Mononuclear cell (primary cell): Measurements from ENCODE around the gene SLC6A18. TPM values are rescaled to one million over a fixed set of nuclear protein-coding genes. Genes with fewer than 3 reads are reported as not detected.
"Not testable (repeated sequence)": the region's sequence is repeated elsewhere in the genome, so short reads cannot be mapped to it uniquely, and the experiment has no call there.

Experiments used
- H3K27me3 ChIP-seq: 2 replicates; pipeline ENCODE4 v1.6.0; 2011; ENCODE audit warnings: low read length, control low read depth; ENCODE audit not compliant: insufficient read depth
- H3K4me1 ChIP-seq: 2 replicates; pipeline ENCODE4 v1.5.1; 2011; ENCODE audit warnings: mild to moderate bottlenecking, low read length, control low read depth; ENCODE audit not compliant: insufficient read depth
- H3K4me3 ChIP-seq: 2 replicates; pipeline ENCODE4 v1.5.1; 2011; ENCODE audit warnings: mild to moderate bottlenecking, low read length, moderate library complexity
- H3K9me3 ChIP-seq: 2 replicates; pipeline ENCODE4 v1.5.1; 2011; ENCODE audit warnings: low read depth, mild to moderate bottlenecking, control low read depth, low read length
- total RNA-seq: library from RNA; depleted of rRNA; stranded (reverse); fragments of >200 nt; gene quantifications from one replicate; pipeline ENCODE4 v1.2.3, GENCODE V29; 2012

SLC6A18 gene
- total RNA-seq, 1 donor = not detected

GRCh38 chr5:1270933-1271914, 46.0 kb downstream of the SLC6A18 start:
- Histone ChIP-seq H3K27me3 (no peaks in the 10 kb centered on the region), H3K9me3 (no peaks in the 10 kb centered on the region), H3K4me1 (no peaks in the 10 kb centered on the region)

DNA sequence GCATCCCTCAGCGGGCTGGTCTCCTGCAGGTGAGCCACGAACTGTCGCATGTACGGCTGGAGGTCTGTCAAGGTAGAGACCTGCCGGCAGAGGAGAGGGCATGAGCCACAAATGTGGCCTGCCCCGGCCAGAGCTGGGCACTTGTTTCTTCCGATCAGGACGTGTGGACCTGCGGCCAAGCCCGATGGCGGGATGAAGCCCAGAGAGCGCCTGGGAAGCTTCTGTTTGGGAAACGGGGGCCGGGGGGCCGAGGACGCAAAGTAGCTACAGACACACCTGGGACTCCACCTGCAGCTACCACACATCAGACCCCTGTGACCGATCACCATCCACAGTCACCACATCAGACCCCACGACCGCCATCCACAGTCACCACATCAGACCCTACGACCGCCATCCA, 47.0 kb downstream of the SLC6A18 start:
- H3K27me3 ChIP-seq = no peaks in the 10 kb centered on the region
- H3K4me1 ChIP-seq = no peaks in the 10 kb centered on the region
- H3K9me3 ChIP-seq = no peaks in the 10 kb centered on the region
- no peak overlapping the region for H3K4me3 ChIP-seq

More at GRCh38 chr5:1270933-1271914, 46.0 kb downstream of the SLC6A18 start:
- H3K4me3 ChIP-seq = no peak overlapping the region

- Histone ChIP-seq H3K9me3 (no peaks in the 10 kb centered on the region), H3K4me1 (no peaks in the 10 kb centered on the region), H3K27me3 (no peaks in the 10 kb centered on the region), H3K4me3 (no peak overlapping the region)
These were observed 48.6 kb downstream of the SLC6A18 start for GRCh38 chr5:1273745-1274144.

DNA sequence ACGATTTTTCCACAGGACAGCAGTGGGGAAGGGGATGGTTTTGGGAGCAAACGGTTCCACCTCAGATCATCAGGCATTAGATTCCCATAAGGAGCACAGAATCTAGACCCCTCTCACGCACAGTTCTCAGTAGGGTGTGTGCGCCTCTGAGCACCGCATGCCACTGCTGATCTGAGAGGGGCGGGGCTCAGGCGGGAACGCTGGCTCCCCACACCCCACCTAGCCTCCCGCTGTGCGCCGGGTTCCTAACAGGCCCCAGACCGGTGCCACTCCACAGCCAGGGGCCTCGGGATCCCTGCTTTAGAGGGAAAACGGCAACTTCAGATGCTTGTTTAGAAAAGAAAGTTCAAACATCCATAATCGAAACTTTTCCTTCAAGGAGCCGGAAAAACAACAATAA, 49.3 kb downstream of the SLC6A18 start:
- Histone ChIP-seq H3K27me3 (no peaks in the 10 kb centered on the region), H3K4me1 (no peaks in the 10 kb centered on the region), H3K4me3 (no peak overlapping the region), H3K9me3 (no peaks in the 10 kb centered on the region)

- H3K27me3 ChIP-seq = not testable (repeated sequence)
These were observed 50.5 kb downstream of the SLC6A18 start for GRCh38 chr5:1275397-1276391.

DNA sequence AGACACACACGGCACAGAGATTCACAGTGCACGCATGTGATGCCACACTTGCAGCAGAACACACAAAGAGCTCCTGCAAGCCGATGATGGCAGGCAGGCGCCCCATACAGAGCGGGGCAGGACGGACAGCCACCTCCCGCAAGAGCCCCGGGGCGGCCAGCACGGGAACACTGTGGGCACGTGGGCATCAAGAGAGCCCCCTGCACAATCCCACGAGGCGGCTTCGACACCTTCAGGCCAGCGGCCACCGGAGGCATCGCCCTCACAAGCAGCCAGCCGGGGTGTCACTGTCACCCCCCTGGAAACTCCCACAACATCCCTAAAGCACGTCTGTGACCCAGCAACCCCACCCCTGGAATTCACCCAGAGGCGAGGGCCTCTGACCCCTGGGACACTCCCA, 51.7 kb downstream of the SLC6A18 start:
- no peak overlapping the region for H3K4me3 ChIP-seq
- no peaks in the 10 kb centered on the region for H3K4me1 ChIP-seq
- no peaks in the 10 kb centered on the region for H3K9me3 ChIP-seq

More at GRCh38 chr5:1275397-1276391, 50.5 kb downstream of the SLC6A18 start:
- not testable (repeated sequence) for H3K9me3 ChIP-seq, H3K4me3 ChIP-seq, H3K4me1 ChIP-seq

DNA sequence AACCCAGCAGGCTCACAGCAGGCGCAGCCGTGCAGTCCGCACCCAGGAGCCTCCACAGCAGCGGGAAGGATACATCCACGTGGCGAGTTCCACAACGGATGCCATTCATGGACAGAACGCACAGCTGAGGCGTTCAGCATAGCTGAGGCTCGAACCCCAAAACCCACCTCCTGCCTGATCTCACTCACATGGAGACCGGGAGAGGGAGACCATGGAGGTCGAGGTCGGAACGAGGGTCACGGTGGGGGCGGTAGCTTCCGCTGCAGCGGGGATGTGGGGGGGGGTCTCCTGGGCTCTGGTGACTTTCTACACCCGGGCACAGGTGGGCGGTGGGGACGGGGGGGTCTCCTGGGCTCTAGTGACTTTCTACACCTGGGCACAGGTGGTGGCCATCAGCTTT, 52.1 kb downstream of the SLC6A18 start:
- Histone ChIP-seq H3K4me1 (no peaks in the 10 kb centered on the region), H3K9me3 (no peaks in the 10 kb centered on the region), H3K27me3 (no peaks in the 10 kb centered on the region), H3K4me3 (no peak overlapping the region)

More for the DNA sequence above, 51.7 kb downstream of the SLC6A18 start:
- no peaks in the 10 kb centered on the region for H3K27me3 ChIP-seq

DNA sequence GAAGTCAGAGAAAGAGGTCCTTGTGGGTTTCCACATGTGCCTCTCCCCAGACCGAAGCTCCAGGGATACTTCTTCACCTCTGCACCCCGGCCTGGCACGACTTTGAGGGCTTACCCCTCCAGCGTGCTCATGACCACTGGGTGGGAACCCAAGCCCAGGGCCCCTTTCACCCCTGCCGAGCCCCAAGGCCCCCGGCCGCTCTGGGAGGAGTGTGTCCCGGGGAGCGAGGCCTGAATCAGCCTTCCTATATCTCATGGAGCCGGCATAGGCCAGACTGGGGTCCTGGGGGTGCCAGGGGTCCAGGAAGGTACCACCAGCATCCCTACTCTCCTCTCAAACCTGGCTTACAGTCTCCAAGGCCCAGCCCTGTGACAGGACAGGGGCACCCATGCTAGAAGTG, 52.6 kb downstream of the SLC6A18 start:
- Histone ChIP-seq H3K9me3 (no peaks in the 10 kb centered on the region), H3K27me3 (no peaks in the 10 kb centered on the region), H3K4me1 (no peaks in the 10 kb centered on the region), H3K4me3 (no peak overlapping the region)

DNA sequence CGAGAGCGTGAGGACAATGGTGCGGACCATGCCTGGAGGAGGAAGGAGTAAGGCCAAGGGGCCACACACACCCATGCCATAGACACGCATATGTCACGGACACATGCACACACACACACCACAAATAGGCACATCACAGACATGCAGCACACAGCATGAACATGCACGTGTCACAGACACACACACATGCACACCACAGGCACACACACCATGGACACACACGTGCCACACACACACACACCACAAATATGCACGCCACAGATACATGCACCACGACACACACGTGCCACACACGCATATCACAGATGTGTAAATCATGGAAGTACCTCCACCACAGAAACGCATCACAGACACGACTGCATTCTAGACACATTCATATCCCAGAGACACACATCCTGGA, 53.0 kb downstream of the SLC6A18 start:
- Histone ChIP-seq H3K27me3 (no peaks in the 10 kb centered on the region), H3K4me3 (no peak overlapping the region), H3K9me3 (no peaks in the 10 kb centered on the region)

GRCh38 chr5:1278656-1279442, 53.7 kb downstream of the SLC6A18 start:
- Histone ChIP-seq H3K4me1 (no peaks in the 10 kb centered on the region), H3K9me3 (no peaks in the 10 kb centered on the region), H3K27me3 (no peaks in the 10 kb centered on the region), H3K4me3 (no peak overlapping the region)

More for the DNA sequence above, 53.0 kb downstream of the SLC6A18 start:
- no peaks in the 10 kb centered on the region for H3K4me1 ChIP-seq

DNA sequence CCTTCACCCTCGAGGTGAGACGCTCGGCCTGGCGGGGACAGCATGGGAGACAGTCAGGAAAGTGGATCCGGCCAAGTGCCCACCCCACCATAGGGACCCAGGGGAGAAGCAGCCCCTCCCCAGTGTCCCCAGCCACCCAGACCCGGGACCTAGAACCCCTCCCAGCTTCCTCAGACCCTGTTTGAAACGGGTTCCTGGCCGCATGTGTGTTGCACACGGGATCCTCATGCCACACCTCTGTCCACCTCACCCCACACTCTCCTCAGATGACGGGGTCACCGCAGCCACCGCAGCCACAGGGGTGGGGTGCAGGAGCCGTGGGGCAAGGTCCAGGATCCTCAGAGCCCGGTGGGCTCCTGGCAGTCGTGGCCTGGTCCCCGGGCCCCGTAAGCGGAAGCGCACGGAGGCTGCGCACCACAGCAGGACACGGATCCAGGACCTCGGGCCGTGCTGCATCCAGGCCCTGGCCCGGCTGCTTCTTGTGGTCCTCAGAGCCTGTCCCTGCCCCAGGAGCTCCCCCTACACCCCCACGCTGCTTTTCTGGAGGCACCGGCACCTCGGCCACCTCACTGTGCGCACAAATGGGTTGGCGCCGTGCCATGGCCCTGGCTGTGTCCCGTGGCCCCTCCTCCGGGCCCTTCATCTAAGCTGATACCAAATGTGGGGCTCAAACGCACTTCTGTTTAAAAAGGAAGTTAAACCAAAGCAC, 54.4 kb downstream of the SLC6A18 start:
- H3K4me3 ChIP-seq = no peak overlapping the region
- no peaks in the 10 kb centered on the region for H3K9me3 ChIP-seq
- H3K4me1 ChIP-seq = no peaks in the 10 kb centered on the region
- H3K27me3 ChIP-seq = no peaks in the 10 kb centered on the region

GRCh38 chr5:1280177-1281037, 55.2 kb downstream of the SLC6A18 start:
- no peaks in the 10 kb centered on the region for H3K27me3 ChIP-seq
- no peaks in the 10 kb centered on the region for H3K4me1 ChIP-seq
- no peak overlapping the region for H3K4me3 ChIP-seq
- no peaks in the 10 kb centered on the region for H3K9me3 ChIP-seq
